Effector CD8-positive, alpha-beta T cell (primary cell): ENCODE measurements around the gene ZNF629.

ENCODE experiments used
- DNase-seq: peaks from one replicate; lab custom pipeline; 2025; lab: John Stamatoyannopoulos, UW

Gene ZNF629

DNA sequence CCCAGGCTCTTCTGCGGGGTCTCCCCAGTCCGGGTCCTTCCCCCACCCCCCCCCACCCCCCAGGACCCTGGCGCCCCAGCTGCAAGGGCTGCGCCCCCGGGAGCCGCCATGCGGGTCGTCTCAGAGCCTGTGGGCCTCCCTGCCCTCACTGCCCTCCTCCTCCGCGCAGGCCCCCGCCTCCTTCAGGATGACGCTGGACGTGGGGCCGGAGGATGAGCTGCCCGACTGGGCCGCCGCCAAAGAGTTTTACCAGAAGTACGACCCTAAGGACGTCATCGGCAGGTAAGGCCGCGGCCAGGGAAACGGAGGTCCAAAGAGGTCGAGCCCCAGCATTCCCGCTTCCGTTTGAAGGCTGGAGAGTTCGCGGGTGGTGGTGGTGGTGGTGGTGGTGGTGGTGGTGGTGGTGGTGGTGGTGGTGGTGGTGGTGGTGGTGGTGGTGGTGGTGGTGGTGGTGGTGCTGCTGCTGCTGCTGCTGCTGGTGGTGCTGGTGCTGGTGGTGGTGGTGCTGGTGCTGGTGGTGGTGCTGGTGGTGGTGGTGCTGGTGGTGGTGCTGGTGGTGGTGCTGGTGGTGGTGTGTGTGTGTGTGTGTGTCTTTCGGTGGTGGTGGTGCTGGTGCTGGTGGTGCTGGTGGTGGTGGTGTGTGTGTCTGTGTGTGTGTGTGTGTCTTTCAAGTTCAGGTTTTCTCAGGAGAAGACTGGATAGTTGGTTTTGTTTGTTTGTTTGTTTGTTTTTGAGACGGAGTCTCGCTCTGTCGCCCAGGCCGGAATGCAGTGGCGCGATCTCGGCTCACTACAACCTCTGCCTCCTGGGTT is 38.2 kb downstream of the ZNF629 start:
- peak; percentile 25 for DNase-seq

DNA sequence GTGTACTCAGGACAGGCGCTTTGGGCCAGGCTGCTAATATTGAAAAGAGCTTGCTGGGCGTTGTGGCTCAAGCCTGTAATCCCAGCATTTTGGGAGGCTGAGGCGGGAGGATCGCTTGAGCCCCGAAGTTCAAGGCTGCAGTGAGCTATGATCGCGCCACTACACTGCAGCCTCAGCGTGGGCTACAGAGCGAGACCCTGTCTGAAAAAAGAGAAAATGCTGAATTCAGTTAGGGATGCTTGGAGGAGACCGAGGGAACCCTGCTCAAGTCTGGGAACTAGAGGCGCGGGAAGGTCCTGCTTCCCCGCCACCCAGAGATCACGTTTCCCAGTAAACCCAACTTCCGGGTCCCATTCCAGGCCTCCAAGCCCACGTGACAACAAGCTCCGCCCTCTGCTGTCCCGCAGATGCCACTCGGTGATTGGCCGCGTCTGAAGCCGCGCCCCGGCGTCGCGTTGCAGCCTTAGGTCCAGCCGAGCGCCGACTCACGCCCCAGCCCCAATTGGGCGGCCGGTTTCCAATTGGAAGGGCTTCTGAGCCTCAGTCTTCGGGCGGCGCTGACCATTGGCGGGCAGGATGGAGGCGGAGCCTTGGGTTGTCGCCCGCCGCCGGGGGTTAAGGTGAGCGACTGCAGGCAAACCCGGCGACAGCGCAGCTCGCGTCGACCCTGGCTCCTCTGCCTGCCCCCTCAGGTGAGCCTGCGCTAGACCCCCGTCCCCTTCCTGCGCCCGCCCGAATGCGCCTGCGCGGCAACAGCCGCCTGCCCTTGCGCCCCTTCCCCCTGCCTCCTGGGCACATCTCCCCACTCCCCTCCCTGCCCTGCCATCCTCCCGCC is 39.0 kb downstream of the ZNF629 start, which contains the start of gene PHKG2:
Gene PHKG2, plus strand, starts transcription at position 627 of the 835 bp plus-strand sequence. CDS start 396 bp downstream, outside the sequence.
- peak; percentile 94 for DNase-seq

DNA sequence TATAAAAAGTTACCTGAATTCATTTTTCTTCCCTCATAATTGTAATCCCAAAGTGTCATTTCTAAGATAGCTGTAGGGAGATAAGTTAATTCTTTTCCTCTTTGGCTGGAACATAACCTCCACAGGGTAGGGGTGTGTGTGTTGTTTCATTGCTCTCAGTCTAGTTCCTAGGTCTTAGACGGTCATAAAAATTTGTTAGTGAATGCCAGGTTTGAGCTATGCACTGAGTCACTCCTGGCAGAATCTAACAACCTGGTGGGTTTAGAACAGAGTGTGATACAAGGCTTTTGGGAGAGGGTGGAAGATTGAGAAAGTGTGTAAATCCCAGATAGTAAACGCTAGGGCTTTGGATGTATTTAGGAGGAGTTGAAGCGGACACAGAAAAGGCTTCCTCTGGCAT is 39.7 kb downstream of the ZNF629 start:
- DNase-seq, result no peak

DNA sequence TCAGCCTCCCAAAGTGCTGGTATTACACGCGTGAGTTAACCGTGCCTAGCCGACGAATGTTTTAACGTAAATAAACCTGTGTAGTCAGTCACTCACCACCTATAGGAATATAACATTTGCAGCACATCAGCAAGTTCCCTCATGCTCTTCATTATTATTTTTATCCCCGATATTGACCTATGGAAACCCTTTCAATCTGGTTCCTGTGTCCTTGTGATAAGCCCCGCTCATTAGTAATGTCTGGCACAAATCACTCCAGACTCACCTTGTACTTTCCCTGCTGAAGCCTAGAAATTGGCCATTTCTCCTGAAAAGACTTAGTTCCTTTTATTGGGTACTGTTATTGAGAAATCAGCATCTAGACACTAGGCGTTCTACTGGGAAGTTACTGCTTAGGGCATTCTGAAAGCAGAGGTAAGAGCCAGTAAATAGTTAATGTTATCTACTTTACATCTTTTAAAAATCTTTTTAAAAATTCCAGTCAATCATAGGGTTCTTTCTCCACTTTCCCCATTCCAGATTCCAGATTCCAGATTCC is 40.3 kb downstream of the ZNF629 start:
- no peak for DNase-seq

DNA sequence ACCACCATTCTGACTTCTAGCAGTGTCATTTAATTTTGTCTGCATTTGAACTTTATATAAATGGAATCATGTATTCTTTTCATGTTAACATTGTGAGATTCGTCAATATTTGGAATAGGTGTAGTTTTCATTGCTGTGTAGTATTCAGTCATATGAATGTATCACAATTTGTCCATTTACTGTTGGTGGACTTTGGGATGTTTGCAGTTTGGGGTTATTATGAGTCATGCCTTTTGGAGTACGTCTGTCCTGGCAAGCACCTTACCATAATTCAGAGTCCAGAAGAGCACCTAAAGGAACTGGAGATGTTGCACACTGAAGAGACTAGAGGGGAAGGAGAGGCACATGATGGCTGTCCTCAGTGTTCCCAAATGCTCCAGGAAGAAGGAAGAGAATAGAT is 41.9 kb downstream of the ZNF629 start:
- DNase-seq, result no peak

DNA sequence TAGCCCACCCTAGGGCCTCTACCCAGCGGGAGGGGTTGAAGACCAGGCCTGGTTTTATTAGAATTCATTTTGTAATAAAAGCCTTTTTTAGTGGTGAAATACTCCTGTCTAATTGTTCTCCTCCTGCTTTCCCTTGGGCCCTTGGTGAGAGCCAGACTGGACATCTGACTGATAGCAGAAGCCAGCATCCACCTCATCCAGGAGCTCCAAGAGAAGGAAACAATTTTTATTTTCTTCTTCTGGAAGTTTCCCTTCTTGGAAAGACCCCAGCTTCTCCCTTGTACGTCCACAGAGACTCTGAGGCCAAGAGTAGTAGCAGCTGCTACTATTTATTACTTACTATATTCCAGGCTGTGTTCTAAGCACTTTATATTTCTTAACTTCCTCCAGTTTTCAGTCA is 42.8 kb downstream of the ZNF629 start:
- DNase-seq, result no peak

DNA sequence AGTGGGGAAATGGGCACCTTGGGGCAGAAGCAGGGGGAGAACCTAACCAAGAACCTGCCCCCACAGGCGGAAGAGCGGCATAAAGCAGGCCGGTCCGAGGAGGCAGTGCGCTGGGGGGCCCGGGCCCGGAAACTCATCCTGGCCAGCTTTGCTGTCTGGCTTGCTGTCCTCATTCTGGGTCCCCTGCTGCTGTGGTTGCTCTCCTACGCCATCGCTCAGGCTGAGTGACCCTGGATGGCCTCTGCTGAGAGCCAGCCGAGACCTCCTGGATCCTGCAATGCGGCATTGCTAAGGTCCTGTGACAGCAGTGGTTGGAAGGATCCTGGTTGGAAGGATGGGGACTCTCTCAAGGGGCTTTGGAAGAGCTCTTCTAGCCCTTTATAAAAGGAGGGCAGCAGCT is 43.3 kb downstream of the ZNF629 start:
- DNase-seq, result no peak

DNA sequence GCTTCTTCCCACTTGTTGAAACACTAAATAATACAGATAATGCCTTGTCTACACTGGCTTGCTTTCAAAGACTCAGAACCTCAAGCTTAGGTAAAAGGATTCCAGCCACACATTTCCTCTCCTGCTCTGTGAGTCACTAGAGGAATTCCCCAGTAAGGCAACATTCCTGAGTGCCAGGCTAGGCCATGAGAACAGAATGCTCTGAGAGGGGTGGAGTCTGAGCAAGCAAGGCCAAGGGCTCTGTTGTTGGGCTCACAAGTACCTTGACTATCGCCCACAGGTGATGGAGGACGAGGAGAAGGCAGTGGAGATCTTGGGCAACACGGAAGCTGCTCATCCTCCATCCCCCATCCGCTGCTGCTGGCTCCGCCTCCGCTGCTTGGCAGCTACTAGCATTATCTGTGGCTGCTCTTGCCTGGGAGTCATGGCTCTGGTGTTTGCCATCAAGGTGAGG is 45.5 kb downstream of the ZNF629 start:
- no peak for DNase-seq

DNA sequence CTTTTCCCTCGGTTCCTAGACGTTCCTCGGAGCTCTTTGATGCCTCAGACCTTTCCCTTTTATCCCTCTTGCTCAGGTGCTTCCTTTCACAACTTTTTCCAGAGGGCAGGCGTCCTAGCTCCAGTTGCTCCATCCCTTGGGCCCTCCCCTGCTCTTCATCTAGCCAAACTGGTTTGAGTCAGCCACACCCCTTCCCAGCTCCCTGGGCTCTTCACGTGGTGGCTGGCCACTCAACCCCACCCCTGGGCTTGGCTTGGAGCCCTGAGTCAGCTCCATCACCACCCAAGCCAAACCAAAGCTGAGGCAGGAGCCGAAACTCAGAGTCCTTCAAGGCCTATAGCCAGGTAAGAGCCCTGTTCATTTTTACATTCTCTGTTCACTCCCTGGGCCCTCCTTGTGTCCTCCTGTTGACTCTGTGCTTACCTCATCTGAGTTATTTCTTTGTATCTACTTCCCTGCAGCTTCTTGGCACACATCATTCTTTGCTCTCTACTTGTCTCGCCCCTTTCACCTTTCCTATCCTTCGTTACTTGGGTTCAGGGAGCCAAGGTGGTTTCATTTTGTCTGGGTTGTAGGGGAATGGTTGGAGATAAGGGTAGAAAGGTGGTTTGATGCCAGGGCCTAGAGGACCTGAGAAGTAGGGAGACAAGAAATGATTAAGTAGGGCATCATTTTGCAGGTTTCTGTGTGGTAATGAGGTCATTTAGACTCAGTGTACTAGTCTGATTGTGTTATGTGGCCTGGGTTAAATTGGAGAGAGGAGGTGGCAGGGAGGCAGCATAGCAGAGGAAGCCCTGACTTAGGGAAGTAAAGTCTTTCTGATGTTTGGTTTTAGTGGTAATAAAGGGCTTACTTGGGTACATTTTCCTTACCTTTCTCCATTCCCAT is 46.4 kb downstream of the ZNF629 start:
- no peak for DNase-seq

DNA sequence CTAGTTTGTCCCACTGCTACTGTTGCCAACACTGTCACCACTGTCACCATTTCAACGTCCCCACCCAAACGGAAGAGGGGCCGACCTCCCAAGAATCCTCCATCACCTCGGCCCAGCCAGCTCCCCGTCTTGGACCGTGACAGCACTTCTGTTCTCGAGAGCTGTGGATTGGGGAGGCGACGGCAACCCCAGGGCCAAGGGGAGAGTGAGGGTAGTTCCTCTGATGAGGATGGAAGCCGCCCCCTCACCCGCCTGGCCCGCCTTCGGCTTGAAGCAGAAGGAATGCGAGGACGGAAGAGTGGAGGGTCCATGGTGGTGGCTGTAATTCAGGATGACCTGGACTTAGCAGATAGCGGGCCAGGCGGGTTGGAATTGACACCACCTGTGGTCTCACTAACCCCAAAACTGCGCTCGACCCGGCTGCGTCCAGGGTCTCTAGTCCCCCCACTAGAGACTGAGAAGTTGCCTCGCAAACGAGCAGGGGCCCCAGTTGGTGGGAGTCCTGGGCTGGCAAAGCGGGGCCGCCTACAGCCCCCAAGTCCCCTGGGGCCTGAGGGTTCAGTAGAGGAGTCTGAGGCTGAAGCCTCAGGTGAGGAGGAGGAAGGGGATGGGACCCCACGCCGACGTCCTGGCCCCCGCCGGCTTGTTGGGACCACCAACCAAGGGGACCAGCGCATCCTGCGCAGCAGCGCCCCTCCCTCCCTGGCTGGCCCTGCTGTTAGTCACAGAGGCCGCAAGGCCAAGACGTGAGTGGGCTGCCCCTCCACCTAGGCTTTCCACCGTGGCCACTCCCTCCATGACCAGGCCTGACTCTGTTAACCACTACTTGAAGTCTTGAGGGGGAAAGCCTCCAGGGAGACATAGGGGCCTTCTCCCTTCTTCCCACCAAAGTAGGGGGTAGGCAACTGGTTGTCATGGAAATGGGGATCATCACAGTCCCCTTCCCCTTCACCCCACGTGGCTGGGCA is 47.7 kb downstream of the ZNF629 start:
- DNase-seq, result no peak

DNA sequence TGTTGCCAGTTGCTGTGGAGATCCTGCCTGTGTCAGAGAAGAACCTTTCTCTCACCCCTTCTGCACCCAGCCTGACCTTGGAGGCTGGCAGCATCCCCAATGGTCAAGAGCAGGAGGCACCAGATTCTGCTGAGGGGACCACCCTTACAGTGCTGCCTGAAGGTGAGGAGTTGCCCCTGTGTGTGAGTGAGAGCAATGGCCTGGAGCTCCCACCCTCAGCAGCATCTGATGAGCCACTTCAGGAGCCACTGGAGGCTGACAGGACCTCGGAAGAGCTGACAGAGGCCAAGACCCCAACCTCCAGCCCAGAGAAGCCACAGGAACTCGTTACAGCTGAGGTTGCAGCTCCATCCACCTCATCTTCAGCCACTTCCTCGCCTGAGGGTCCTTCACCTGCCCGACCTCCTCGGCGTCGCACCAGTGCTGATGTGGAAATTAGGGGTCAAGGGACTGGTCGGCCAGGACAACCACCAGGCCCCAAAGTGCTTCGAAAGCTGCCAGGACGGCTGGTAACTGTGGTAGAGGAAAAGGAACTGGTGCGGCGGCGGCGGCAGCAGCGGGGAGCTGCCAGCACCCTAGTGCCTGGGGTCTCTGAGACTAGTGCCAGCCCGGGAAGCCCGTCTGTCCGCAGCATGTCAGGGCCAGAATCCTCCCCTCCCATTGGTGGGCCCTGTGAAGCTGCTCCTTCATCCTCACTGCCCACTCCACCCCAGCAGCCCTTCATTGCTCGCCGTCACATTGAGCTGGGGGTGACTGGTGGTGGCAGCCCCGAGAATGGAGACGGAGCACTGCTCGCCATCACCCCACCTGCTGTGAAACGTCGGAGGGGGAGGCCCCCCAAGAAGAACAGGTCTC is 49.0 kb downstream of the ZNF629 start:
- DNase-seq, result no peak

DNA sequence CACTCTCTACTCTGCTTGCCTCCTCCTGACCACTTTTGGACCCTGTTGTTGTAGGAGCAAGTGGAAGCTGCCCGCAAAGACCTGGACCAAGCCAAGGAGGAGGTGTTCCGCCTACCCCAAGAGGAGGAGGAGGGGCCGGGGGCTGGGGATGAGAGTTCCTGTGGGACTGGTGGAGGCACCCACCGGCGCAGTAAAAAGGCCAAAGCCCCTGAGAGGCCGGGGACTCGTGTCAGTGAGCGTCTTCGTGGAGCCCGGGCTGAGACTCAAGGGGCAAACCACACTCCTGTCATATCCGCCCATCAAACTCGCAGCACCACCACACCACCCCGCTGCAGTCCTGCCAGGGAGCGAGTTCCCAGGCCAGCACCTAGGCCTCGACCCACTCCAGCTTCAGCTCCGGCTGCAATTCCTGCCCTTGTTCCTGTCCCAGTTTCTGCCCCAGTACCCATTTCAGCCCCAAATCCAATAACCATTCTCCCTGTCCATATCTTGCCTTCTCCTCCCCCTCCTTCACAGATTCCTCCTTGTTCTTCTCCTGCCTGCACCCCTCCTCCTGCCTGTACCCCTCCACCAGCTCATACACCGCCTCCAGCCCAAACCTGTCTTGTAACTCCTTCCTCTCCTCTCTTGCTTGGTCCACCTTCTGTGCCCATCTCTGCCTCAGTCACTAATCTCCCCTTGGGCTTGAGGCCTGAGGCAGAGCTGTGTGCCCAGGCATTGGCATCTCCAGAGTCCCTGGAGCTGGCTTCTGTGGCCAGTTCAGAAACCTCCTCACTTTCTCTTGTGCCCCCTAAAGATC is 49.8 kb downstream of the ZNF629 start:
- DNase-seq, result no peak

DNA sequence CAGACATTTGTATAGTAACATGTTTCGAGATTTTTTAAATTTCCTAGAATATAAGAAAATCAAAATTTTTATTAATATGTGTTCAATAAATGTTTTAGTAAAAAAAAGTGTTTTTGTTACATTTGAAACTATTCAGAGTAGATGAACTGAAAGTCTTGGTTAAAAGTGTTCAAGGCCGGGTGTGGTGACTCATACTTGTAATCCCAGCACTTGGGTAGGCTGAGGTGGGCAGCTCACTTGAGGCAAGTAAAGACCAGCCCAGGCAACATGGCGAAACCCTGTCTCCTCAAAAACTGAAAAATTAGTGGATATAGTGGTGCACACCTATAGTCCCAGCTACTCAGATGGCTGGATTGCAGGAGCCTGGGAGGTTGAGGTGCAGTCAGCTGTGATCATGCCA is 55.6 kb downstream of the ZNF629 start:
- DNase-seq, result no peak

DNA sequence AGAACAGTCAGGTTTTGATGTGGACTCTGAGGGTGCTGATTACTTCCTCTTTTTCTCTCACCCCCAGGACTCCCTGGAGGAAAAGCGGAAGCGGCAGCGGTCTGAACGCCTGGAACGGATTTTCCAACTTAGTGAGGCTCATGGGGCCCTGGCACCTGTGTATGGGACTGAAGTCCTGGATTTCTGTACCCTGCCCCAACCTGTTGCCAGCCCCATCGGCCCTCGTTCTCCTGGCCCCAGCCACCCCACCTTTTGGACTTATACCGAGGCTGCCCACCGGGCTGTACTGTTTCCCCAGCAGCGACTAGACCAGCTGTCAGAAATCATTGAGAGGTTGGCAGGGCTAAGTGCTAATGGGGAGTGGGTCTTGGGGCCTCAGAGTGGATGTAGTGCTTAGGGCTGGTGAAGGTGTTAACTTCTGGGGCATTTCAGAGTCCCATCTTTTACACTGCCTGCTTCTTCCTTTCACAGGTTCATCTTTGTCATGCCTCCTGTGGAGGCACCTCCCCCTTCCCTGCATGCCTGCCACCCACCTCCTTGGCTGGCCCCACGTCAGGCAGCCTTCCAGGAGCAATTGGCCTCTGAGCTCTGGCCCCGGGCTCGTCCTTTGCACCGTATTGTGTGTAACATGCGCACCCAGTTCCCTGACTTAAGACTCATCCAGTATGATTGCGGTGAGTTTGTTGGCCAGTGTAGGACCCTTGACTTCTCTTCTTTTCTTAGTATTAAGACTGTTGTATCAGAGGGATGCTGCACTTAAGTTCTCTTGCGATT is 57.9 kb downstream of the ZNF629 start:
- no peak for DNase-seq
